HEK293T (cell line): Measurements from ENCODE around the gene NARS2.

Experiments used
- ARNT ChIP-seq: fragments of 450-650 bp; IDR thresholded peaks from 2 replicates; pipeline ENCODE4 v1.6.1; 2017; ENCODE audit warnings: mild to moderate bottlenecking
- BHLHE40 ChIP-seq: fragments of 450-650 bp; IDR thresholded peaks from 2 replicates; pipeline ENCODE4 v1.6.1; 2016; ENCODE audit warnings: mild to moderate bottlenecking, moderate library complexity, borderline replicate concordance
- CTBP1 ChIP-seq: fragments of 450-650 bp; IDR thresholded peaks from 2 replicates; pipeline ENCODE4 v1.6.1; 2016; ENCODE audit warnings: borderline replicate concordance
- ELF4 ChIP-seq: fragments of 450-650 bp; IDR thresholded peaks from 2 replicates; pipeline ENCODE4 v1.6.1; 2017; ENCODE audit warnings: antibody characterized with exemption
- FOXA1 ChIP-seq: fragments of 450-650 bp; IDR thresholded peaks from 2 replicates; pipeline ENCODE4 v1.6.1; 2016; ENCODE audit warnings: mild to moderate bottlenecking
- FOXK2 ChIP-seq: fragments of 450-650 bp; IDR thresholded peaks from 2 replicates; pipeline ENCODE4 v1.6.1; 2016; ENCODE audit warnings: mild to moderate bottlenecking
- FOXM1 ChIP-seq: fragments of 450-650 bp; IDR thresholded peaks from 2 replicates; pipeline ENCODE4 v1.6.1; 2017; ENCODE audit warnings: mild to moderate bottlenecking, borderline replicate concordance
- NFRKB ChIP-seq: fragments of 450-650 bp; IDR thresholded peaks from 2 replicates; pipeline ENCODE4 v1.6.1; 2016; ENCODE audit warnings: mild to moderate bottlenecking, moderate library complexity
- PKNOX1 ChIP-seq: fragments of 450-650 bp; IDR thresholded peaks from 2 replicates; pipeline ENCODE4 v1.6.1; 2016
- SUZ12 ChIP-seq: fragments of 450-650 bp; IDR thresholded peaks from 2 replicates; pipeline ENCODE4 v1.6.1; 2016; ENCODE audit warnings: mild to moderate bottlenecking
- TARDBP ChIP-seq: fragments of 450-650 bp; IDR thresholded peaks from 2 replicates; pipeline ENCODE4 v1.6.1; 2016
- ZNF384 ChIP-seq: fragments of 450-650 bp; IDR thresholded peaks from 2 replicates; pipeline ENCODE4 v1.6.1; 2016

GRCh38 chr11:78450866-78451265 lies 123.8 kb downstream of the NARS2 start:
- TF ChIP-seq ELF4 (no peak), FOXK2 (no peak), FOXM1 (no peak), ARNT (no peak), ZNF384 (no peak), SUZ12 (no peak), PKNOX1 (no peak), TARDBP (no peak), NFRKB (no peak), FOXA1 (no peak), CTBP1 (no peak), BHLHE40 (no peak)
